Measurements from ENCODE around the gene NSMCE1.
"Not testable (repeated sequence)": the region's sequence is repeated elsewhere in the genome, so short reads cannot be mapped to it uniquely, and the experiment has no call there.

NSMCE1 gene

DNA sequence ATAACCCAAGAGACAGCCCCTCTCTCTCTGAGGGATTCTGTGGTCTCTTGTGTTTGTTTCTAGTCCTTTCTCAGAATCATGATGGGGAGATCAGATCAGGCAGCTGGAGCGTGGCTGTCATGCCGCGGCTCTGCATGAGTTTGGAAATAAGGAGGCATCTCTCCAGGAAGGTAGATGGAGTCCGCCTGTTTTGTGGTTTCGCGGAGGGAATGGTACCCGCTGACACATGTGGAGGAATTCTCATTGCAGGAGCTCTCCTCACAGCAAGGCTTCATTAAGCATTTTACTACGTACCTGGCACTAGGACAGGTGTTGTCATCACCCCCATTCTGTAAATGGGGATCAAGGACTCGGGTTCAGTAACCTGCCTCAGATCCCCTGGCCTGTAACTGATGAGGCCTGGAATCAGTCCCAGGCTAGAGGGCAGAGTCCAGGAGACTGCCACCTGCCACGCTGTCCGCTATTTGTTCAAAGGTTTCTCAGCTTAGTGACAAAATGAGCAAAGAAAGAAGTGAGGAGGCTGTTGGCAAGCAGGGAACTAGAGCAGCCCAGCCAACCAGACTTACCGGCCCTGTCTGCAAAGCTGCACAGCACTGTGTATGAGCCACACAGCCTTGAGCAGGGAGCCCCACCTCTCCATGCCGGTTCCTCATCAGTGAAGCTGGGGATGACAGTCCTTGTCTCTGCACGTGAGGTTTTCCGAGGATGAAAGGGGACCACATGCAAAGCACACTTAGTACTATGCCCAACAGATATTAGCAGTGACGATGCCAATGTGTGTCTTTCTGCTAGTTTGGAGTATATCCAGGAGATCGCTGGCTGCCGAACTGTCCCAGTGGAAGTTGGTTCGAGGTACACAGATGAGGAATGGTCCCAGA lies 54.2 kb downstream of the NSMCE1 start:
- no peak for DNase-seq

DNA sequence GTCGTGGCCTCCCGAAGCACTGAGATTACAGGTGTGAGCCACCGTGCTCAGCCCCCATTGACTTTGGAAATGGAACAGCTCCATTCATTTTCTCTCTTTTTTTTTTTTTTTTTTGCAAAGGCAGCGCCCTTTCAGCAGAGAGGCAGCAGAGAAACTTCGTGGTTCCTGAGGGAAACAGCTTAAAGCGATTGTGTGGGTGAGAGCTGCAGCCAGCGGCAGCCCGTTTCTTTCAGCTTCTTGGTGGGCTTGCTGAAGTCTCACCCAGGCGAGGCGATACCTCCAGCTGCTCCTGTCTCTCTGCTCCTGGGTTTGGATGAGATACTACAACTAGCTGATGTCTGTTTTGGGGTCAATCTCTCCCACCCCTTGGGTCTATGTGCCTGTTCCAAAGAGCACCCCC lies 57.5 kb downstream of the NSMCE1 start:
- no peak for DNase-seq

DNA sequence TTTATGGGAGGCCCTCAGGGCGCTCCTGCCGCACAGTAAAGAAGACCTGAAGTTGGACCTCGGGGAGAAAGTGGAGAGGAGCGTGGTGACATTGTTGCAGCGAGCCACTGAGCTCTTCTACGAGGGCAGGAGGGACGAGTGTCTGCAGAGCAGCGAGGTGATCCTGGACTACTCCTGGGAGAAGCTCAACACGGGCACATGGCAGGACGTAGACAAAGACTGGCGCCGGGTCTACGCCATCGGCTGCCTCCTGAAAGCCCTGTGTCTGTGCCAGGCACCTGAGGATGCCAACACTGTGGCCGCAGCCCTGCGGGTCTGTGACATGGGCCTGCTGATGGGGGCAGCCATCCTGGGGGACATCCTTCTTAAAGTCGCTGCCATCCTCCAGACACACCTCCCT lies 58.4 kb downstream of the NSMCE1 start:
- no peak for DNase-seq

DNA sequence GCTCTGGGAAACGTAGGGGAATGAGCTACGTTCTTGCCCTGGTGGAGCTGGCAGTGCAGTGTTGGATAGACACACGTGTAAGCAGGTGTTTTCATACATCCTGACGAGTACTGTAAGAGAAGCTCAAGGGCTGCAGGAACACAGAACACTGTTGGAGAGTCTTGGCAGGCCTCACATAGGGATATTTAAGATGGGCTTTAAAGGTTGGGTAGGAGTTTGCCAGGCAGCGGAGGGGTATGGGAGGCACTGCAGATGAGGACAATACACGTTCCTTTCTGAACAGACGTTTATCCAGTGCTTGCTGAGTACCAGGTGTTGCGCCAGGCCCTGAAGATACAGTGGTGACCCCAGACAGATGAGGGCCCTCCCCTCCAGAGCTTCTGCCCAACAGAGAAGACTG lies 59.0 kb downstream of the NSMCE1 start:
- DNase-seq: no peak

DNA sequence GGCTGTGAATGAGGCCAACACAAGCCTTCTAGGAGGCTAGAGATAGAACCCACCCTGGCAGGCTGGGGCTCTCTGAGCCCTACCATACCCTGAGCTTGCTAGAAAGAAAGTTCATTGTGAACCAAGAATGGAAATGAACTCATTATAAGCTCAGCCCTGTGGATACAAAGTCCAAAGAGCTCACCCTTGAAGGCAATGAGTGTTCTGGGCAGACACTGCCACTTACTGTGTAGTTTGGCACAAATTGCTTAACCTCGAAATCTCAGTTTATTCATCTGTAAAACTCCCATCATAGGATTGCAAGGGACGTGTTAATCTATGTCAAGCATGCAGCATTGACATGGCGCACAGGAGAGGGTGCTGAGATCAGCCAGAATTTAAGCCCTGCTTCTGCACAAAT lies 59.8 kb downstream of the NSMCE1 start:
- DNase-seq: no peak

DNA sequence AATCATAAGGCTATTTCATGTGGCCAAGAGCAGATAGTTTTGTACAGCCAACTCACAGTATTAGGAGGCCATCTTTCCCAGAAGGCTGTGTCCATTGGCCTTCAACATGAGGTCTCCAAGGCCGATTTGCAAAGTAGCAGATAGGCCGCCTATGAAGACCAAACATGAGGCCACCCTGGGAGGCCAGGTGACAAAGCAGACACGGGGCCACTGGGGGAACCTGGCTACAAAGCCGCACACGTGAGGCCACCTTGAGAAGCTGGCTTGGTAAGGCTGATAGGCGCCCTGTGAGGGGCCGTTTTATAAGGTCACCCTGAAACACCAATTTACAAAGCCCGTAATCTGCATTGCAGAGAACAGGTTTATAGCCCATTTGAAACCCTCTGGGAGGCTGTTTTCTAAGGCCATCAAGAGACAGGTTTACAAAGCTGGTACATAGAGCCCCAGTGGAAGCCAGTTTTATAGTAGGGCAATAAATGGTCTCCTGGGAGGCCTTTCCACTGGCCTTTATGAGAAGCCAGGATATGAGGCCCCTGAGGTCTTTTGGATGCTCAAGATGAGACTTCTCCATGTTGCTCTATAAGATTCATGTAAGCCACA lies 60.4 kb downstream of the NSMCE1 start:
- no peak for DNase-seq

DNA sequence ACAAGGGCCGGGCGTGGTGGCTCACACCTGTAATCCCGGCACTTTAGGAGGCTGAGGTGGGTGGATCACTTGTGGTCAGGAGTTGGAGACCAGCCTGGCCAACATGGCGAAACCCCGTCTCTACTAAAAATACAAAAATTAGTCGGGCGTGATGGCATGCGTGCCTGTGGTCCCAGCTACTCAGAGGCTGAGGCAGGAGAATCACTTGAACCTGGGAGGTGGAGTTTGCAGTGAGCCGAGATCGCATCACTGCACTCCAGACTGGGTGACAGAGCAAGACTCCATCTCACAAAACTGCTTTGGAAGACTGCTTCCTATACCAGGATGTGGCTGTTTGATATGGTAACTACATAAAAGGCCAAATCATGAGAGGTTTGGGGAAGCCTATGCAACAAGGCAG lies 61.5 kb downstream of the NSMCE1 start:
- DNase-seq: not testable (repeated sequence)

DNA sequence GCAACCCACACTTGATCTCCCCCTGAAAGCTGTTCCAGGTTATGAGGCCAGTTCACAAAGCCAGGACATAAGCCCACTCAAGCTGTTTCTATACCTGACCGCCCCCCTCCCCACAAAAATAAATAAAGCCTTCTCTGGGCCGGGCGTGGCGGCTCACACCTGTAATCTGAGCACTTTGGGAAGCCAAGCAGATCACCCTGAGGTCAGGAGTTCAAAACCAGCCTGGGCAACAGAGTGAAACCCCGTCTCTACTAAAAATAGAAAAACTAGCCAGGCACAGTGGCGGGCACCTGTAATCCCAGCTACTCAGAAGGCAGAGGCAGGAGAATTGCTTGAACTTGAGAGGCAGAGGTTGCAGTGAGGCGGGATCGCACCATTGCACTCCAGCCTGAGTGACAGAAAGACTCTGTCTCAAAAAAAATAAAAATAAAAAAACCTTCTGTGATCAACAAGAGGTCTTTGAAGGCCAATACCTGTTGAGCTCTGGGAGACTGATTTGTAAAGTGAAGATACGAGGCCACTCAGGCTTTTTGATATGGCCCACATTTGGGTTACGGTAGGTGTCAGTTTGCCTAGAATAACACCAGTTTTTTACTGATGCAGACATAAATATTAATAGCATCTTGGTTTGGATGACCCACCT lies 63.0 kb downstream of the NSMCE1 start:
- no peak for DNase-seq

DNA sequence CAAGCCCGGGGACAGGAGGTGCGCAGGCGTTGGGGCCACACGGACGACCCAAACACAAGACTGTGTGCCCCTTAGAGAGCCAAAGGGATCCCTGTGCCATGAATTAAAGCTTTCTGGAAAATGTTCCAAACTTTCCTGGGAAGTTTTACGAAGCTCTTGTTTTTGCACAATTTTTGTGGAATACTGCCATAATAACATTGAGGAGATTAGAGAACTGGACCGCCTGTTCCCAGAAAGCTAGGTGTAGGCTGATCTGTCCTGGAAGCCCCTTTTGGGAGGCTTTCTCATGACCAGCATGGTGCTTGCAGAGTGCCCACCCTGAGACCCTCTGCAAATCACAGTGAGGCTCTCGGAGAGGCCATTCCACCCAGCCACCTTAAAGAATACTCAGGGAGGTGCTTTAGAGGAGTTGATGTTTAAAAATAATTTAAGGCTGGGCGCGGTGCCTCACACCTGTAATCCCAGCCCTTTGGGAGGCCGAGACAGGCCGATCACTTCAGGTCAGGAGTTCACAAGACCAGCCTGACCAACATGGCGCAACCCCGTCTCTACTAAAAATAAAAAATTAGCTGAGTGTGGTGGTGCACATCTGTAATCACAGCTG lies 64.2 kb downstream of the NSMCE1 start:
- DNase-seq: no peak

DNA sequence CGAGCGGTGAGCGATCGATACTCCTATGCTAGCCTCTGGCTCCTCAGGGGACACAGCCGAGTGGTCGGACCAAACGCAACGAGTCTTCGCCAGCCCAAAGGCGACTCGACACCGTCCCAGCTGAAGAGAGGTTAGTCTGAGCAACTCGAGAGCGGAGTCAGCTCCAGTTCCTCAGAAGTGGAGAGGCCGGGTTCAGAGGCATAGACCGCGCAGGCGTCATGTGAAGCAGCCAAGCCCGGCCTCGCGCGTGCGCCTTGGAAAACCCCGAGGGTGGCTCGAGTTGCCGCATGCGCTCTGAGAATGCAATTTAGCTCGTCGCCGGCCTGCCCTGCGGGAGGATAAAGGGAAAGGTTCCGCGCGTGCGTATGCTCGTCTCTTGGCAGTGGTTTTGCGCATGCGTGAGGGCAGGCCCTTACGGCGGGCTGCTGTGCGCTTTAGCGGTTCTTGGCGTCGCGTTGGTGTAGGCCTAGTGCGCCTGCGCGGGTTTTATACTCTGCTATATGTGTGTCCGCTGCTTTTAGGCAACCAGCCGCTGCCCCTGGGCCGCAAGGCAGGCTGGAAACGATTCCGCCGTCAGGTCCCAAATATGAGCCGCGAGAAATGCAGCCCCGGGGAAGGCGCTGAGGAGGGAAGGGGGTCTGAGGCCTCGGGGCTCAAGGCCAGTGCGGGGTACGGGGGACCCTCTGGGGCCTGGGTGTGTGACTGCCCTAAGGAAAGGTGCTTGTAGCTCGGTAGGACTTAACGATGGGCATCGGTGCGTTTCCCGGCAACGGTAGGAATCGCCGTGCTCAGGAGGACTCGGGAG lies 64.9 kb downstream of the NSMCE1 start, which contains the start of gene KDM8:
Gene KDM8 (plus strand): TSS at position 20 of the 805 bp plus-strand sequence. CDS start 6,598 bp downstream, outside the sequence.
- DNase-seq: peak; percentile 97

DNA sequence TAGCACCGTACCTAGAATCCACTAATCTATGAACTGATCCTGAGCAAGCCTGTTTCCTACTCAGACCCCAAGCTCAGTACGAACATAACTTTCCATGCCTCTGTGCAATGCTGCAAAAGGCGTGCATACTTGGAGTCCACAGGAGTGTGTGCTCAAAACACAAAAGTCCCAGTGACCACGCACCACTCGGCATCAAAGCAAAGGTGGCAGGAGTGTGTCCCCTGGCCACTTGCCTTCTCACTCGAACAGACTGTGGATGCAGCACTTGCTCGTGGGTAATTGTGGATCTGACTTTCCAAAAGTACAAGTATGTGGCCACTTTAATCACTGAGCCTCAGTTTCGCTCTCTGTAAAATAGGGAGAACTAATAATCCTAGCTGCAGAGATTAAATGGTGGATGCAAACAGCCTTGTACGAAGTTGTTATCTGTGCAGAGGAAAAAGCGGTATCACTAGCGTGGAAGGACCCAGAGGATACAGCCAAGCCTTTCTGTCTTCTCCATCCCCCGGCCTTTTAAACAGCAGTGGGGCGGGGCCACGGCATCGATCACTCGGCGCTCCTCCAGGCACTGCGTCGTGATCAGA lies 65.6 kb downstream of the NSMCE1 start:
- DNase-seq: peak; percentile 80

DNA sequence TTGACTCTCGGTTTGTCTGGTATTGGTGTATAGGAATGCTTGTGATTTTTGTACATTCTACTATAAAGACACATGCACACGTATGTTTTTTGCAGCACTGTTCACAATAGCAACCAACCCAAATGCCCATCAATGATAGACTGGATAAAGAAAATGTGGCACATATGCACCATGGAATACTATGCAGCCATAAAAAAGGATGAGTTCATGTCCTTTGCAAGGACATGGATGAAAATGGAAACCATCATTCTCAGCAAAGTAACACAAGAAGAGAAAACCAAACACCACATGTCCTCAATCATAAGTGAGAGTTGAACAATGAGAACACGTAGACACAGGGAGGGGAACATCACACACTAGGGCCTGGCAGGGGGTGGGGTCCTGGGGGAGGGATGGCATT lies 67.7 kb downstream of the NSMCE1 start:
- DNase-seq: not testable (repeated sequence)

DNA sequence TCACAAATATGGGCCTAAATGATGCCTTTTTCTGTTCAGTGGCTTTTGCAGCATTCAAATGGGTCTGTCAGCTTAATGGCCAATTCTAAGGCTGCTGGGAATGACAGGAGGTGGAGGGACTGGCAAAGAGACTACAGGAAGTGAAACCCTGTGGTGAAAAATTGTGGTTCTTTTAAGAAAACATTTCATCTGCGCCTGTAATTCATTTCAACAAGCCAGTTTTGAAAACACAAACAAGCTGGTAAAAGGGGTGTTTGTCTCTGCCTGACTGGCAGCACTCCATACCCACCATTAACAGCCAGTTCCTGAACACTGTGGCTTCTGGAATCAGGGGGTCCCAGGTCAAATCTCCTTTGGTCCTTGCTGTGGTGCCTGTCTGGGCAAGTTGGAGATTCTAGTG lies 68.8 kb downstream of the NSMCE1 start:
- DNase-seq: no peak

DNA sequence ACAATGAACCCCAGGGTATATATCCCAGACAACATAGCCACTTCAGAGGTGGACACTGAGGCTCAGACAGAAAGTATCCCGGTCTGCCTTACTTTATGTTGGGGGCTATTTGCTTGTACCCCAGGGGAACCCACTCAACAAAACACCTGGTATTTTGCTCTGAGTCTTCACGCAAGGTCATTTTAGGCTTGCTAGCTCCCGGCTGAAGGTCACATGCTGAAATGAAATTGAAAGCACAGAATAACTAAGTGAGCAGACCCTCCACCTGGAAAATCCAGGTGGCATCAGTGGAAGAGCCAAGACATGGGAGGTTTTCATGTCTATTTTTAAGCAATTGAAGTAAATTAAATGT lies 69.4 kb downstream of the NSMCE1 start:
- no peak for DNase-seq

DNA sequence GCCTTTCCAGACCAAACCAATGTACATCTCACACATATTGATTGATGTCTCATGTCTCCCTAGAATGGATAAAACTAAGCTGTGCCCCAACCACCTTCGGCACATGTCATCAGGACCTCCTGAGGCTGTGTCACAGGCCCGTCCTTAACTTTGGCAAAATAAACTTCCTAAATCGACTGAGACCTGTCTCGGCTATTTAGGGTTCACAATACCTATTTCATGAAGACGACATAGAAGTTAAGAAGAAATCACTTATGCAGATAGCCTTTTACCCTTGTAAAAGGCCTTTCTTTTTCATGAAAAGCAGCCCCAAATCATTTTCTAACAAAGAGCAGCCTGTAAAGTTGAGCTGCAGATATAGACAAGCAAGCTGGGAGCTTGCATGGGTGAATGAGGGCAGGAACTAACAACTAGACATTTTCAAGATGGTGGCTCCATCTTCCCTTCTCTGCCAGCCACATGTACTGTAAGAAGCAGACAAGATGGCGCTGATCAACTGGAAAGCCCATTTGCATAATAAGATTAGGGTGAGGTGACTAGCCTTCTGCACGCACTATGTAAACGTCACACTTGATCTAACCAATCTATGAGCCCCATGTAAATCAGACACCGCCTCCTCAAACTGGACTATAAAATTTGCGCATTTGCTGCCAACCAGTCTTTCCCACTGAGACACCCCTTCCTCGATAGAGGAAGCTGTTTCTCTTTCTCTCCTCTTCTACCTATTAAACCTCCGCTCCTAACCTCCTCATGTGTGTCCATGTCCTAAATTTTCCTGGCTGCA lies 69.9 kb downstream of the NSMCE1 start:
- DNase-seq: no peak

DNA sequence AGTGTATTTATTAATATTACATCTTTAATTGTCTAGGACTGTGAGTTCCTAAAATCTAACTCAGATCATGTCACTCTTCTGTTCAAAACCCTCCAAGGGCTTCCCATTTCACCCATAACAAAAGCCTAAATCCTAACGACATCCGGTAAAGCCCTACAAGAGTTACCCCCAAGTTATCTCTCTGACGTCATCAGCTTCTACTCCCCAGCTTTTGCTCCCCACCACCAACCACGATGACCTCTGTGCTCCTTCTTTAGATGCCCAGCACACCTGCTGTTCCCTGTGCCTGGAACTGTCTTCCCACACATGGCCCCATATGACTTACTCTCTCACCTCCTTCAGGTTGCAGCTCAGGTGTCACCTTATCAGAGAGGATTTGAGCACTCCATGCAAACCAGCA lies 71.6 kb downstream of the NSMCE1 start:
- DNase-seq: no peak

DNA sequence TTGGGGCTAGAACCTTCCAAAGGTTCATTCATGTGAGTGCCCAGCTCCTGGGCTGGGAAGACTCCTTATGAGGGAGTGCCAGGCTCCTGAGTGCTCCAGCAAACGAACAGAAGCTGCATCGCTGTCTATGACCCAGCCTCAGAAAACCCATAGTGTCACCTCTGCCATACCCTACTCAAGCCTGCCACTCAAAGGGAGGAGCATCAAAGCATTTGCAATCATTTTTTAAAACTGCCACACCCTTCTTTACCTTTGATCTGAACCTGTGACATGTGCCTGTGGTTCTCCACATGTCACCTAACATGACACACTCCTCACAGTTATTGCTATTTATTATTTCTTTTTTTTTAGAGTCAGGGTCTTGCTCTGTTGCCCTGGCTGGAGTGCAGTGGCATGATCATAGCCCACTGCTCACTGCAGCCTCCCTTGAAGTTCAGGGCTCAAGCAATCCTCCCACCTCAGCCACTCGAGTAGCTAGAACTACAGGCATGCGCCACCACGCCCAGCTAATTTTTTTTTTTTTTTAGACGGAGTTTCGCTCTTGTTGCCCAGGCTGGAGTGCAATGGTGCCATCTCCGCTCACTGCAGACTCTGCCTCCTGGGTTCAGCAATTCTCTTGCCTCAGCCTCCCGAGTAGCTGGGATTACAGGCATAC lies 72.5 kb downstream of the NSMCE1 start:
- DNase-seq: no peak

DNA sequence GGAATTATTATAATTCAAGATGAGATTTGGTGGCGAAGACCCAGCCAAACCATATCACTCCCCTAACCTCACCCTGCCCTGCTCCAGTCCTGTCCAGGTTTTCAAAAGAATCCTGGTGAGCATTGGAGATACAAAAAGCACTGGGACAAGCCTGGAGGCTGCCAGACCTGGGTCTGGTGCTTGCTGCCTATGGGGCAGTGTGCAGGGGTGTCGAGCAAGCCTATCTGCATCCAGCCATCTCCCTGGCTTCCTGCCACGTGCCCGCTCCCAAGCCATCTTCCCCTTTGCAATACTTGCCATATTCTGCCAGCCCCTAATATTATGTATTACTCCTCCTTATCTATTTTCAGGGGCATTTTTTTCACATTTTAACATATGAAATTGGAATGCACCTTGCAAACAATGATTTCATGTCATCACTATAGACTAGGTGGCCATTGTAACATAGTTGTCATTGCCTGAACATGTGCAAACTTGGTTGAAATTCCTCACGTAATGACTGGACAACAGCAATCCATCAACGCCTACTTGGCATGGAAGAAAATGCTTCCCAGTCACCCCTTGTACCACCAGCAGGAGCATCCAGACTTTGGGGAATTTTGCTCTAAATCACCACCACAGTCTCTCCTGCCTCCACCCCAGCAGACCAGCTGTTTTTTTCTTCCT lies 73.4 kb downstream of the NSMCE1 start:
- DNase-seq: no peak

DNA sequence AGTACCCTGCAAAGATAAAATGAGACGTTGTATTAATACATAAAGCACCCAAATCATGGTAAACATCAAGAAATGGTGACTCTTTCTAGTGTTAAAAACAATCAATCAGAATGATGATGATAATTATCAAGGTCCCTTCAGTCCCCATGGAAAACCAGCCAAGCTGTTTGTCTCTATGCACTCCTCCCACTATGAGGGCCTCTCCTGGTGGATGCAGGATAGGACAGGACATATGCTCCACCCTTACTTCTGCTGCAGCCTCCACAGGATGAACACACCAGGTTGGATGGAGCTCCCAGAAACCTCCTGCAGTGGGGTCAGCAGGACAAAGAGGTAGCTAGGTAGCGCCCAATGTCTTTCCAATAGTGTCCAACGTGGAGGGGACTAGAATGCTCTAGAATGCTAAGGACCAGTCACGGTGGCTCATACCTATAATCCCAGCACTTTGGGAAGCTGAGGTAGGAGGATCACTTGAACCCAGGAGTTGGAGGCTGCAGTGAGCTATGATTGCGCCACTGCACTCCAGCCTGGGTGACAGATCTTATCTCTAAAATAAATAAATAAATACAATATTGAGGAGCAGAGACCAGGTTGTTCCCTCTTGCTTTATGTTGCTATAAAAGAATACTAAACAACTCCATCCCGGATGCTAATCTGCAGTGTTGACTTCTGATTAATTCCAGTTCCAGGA lies 75.1 kb downstream of the NSMCE1 start:
- no peak for DNase-seq

Data from activated gamma-delta T cell (primary cell).